GM12891 (cell line): ENCODE results near the gene ZBTB16.

Source experiments
- POLR2A ChIP-seq: IDR thresholded peaks from 2 replicates; pipeline ENCODE4 v1.6.1; 2011; ENCODE audit warnings: low read depth, low read length, control low read depth
- POLR2AphosphoS5 ChIP-seq: IDR thresholded peaks from 2 replicates; pipeline ENCODE4 v1.6.1; 2011; ENCODE audit warnings: low read depth, low read length, control low read depth
- TAF1 ChIP-seq: IDR thresholded peaks from 2 replicates; pipeline ENCODE4 v1.6.1; 2011; ENCODE audit warnings: low read depth, low read length, control low read depth

DNA sequence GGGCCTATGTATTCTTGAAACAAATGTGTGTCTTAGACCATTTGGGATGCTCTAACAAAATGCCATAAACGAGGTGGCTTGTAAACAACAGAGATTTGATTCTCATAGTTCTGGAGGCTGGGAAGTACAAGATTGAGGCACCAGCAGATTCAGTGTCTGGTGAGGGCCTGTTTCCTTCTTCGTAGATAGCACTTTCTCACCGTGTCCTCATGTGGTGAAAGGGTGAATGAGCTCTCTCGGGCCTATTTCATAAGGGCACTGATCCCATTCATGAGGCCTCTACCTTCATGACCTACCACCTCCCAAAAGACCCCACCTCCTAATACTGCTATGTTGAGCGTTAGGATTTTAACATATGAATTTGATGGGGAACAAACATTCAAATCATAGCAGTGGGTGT is 230.3 kb downstream of the ZBTB16 start:
- no peak for TF ChIP-seq POLR2A
- TF ChIP-seq POLR2AphosphoS5 = no peak
- TF ChIP-seq TAF1 = no peak
